OCI-LY3 (cell line): ENCODE results near the gene NUP85.

ENCODE experiments used
- EZH2phosphoT487 ChIP-seq: fragments of 200-600 bp; shearing (Covaris generic); IDR thresholded peaks from 2 replicates; pipeline ENCODE4 v1.6.1; 2018; ENCODE audit warnings: antibody characterized with exemption, mixed run types, low read depth
- TF ChIP-seq, protein P1 (sequence below): fragments of 200-600, 300-600 bp; sonication (generic); IDR thresholded peaks from 2 replicates; pipeline ENCODE4 v1.5.1; 2014; ENCODE audit warnings: antibody characterized with exemption, low read length, low read depth

- TF ChIP-seq, protein P1, sequence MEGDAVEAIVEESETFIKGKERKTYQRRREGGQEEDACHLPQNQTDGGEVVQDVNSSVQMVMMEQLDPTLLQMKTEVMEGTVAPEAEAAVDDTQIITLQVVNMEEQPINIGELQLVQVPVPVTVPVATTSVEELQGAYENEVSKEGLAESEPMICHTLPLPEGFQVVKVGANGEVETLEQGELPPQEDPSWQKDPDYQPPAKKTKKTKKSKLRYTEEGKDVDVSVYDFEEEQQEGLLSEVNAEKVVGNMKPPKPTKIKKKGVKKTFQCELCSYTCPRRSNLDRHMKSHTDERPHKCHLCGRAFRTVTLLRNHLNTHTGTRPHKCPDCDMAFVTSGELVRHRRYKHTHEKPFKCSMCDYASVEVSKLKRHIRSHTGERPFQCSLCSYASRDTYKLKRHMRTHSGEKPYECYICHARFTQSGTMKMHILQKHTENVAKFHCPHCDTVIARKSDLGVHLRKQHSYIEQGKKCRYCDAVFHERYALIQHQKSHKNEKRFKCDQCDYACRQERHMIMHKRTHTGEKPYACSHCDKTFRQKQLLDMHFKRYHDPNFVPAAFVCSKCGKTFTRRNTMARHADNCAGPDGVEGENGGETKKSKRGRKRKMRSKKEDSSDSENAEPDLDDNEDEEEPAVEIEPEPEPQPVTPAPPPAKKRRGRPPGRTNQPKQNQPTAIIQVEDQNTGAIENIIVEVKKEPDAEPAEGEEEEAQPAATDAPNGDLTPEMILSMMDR = no peak
- no peak for TF ChIP-seq EZH2phosphoT487
Measured at GRCh38 chr17:75277664-75278071, 72.2 kb downstream of the NUP85 start.
